ENCODE results near the gene RNF213. TPM values are rescaled to one million over a fixed set of nuclear protein-coding genes. Genes with fewer than 3 reads are reported as not detected.

The RNF213 gene
- total RNA-seq, 4 donors from 2014 or later = 83.6 to 205 (median 103) TPM

DNA sequence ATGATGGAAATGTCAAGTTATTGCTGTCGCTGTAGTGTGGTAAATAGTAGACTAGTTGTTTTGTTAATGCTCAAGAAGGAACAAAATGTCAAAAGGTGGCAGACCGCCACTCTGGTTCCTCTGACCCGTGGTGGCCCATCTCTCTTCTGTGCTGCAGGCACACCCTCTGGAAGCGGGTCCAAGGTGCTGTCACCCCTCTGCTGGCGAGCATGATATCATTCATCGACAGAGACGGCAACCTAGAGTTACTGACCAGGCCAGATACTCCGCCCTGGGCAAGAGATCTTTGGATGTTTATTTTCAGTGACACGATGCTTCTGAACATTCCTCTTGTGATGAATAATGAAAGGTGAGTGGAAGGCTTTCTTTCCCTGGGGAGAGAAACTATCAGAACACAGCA, 97.5 kb downstream of the RNF213 start:
- DNase-seq (ENCODE audit: low spot score) = no peak
- TF ChIP-seq, protein P1, sequence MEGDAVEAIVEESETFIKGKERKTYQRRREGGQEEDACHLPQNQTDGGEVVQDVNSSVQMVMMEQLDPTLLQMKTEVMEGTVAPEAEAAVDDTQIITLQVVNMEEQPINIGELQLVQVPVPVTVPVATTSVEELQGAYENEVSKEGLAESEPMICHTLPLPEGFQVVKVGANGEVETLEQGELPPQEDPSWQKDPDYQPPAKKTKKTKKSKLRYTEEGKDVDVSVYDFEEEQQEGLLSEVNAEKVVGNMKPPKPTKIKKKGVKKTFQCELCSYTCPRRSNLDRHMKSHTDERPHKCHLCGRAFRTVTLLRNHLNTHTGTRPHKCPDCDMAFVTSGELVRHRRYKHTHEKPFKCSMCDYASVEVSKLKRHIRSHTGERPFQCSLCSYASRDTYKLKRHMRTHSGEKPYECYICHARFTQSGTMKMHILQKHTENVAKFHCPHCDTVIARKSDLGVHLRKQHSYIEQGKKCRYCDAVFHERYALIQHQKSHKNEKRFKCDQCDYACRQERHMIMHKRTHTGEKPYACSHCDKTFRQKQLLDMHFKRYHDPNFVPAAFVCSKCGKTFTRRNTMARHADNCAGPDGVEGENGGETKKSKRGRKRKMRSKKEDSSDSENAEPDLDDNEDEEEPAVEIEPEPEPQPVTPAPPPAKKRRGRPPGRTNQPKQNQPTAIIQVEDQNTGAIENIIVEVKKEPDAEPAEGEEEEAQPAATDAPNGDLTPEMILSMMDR (IDR thresholded peaks at IDR 0.05) = no peak
- ATAC-seq (ENCODE audit: low FRiP score) = no peak

DNA sequence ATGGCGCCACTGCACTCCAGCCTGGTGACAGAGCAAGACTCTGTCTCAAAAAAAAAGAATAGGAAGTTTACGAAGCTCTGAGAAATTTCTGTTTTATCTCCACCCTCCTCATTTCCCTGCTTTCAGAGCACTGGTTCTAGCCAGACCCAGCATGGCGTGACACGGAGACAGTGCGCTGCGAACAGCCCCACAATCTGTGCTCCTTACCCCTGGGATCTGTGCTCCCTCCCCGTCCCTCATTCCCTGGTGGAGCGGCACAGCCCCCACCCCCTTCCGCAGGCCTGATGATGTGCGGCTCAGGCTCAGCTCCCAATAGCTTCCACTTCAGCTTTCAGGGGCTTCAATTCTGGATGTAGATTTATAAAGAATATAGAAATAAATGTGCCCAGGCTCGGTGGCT, 98.2 kb downstream of the RNF213 start:
- DNase-seq (ENCODE audit: low spot score) (no peak), ATAC-seq (ENCODE audit: low FRiP score) (no peak)
- TF ChIP-seq, protein P1 (IDR thresholded peaks at IDR 0.05) = no peak

DNA sequence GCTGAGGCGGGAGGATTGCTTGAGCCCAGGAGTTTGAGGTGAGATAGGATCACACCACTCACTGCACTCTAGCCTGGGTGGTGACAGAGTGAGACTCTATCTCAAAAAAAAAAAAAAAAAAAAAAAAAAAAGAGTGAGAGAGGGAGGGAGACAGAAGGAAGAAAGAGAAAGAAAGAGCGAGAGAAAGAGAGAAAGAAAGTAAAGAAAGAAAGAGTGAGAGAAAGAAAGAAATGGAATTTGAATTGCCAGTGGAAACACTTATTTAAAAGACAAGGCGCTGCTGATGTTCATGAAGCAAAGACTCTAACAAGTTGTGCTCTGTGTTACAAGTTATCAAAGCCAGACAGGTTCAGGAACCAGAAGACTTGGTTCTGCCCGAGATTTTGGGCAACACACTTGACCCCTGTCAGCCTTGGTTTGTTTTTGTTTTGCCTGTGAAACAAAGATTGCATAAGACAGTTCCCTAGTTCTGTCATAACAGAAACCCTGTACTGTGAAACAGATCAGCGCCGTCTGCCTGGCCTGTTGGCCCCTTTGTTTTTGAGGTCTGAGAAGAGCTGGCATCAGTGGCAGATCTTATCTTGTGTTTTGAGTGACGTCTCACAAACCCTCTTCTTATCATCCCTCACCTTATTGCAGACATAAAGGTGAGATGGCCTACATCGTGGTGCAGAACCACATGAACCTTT, 98.9 kb downstream of the RNF213 start:
- TF ChIP-seq, protein P1 (IDR thresholded peaks at IDR 0.05) = no peak
- DNase-seq (ENCODE audit: low spot score) (no peak), ATAC-seq (ENCODE audit: low FRiP score) (no peak)

DNA sequence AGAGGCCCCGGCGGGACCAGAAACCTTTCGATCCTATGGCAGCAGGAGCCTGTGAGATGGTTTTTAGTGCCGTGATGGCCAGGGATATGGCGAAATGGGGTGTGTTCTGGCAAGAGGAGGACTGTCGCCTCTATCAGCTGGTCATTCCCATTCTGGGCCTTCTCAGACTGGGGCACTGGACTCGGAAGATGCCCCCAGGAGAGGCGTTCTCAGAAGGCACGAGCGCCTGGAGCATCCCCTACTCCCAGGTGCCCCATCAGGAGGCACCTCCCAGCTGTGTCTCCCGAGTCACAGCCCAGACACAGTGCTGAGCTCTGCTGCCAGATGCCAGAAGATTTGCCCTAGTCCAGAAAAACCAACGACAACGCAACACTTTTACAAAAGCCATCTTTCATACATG, 99.7 kb downstream of the RNF213 start:
- no peak for ATAC-seq (ENCODE audit: low FRiP score)
- no peak for DNase-seq (ENCODE audit: low spot score)
- TF ChIP-seq, protein P1 (IDR thresholded peaks at IDR 0.05) = no peak

- ATAC-seq (ENCODE audit: low FRiP score) (no peak), DNase-seq (ENCODE audit: low spot score) (no peak)
- TF ChIP-seq, protein P1 (IDR thresholded peaks at IDR 0.05) = no peak
Measured at GRCh38 chr17:80361495-80362220, 101.0 kb downstream of the RNF213 start.

- ATAC-seq (ENCODE audit: low FRiP score) (no peak), DNase-seq (ENCODE audit: low spot score) (no peak)
- TF ChIP-seq, protein P1 (IDR thresholded peaks at IDR 0.05) = no peak
Measured at GRCh38 chr17:80362428-80363119, 101.9 kb downstream of the RNF213 start.

Measured in omental fat pad (tissue), 4 donors.